ENCODE measurements around the gene DUSP15.

DUSP15 gene

DNA sequence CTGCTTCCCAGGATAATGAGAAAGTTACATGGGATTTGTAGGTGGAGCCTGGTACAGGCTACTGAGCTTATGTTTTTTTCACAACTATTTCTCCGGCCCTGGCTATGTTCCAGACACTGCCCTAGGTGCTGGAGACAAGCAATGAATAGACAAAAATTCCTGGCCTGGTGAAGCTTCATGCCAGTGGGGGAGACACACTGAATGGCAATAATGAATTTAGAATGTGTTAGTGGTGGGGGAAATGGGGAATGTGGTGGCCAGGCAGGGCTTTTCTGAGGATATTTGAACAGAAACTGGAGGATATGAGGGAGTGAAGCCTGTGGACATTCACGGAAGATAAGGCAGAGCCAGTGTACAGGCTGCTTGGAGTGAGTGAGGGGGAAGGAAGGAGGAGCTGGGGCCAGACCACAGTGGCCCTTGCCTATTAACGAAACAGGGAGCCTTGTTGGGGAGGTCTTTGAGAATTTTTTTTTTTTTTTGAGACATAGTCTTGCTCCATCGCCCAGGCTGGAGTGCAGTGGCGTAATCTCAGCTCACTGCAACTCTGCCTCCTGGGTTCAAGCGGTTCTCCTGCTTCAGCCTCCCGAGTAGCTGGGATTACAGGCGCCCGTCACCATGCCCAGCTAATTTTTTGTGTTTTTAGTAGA, 31.6 kb downstream of the DUSP15 start:
- peak in 1 of 2 experiments; percentile 50 for DNase-seq (ENCODE audit: low read depth in 1 of 2, low spot score in 1 of 2)

DNA sequence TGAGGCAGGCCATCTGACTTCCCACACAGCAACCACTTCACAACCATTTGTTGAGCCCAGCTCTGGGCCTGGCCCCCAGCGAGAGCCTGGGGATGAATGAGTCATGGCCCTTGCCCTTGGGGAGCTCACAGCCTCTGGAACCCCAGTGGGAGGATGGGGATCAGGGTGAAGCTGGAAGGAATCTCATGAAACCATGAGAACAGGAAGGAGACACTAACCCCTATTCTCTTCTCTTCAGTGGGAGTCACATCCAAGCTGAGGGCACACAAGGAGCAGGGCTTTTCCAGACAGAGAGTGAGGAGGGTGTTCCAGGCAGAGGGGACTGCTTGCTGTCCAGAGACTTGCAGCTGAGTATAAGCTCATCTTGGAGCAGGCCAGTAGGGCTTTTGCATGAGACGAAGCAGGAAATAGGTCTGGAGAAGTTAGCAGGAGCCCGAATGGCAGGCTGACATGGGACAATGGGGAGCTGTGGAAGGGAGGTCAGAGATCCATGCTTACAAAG, 32.4 kb downstream of the DUSP15 start:
- Histone ChIP-seq H3K27ac (replicated peaks) (no peak overlapping the region), H3K27me3 (ENCODE audit: insufficient read depth, poor library complexity, severe bottlenecking) (no peaks in the 10 kb centered on the region), H3K4me3 (replicated peaks; ENCODE audit: insufficient read depth, low read length) (no peak overlapping the region)
- TF ChIP-seq, protein P1, sequence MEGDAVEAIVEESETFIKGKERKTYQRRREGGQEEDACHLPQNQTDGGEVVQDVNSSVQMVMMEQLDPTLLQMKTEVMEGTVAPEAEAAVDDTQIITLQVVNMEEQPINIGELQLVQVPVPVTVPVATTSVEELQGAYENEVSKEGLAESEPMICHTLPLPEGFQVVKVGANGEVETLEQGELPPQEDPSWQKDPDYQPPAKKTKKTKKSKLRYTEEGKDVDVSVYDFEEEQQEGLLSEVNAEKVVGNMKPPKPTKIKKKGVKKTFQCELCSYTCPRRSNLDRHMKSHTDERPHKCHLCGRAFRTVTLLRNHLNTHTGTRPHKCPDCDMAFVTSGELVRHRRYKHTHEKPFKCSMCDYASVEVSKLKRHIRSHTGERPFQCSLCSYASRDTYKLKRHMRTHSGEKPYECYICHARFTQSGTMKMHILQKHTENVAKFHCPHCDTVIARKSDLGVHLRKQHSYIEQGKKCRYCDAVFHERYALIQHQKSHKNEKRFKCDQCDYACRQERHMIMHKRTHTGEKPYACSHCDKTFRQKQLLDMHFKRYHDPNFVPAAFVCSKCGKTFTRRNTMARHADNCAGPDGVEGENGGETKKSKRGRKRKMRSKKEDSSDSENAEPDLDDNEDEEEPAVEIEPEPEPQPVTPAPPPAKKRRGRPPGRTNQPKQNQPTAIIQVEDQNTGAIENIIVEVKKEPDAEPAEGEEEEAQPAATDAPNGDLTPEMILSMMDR (IDR thresholded peaks at IDR 0.05; ENCODE audit: insufficient read depth, low read length), result no peak
- no peak for TF ChIP-seq REST (IDR thresholded peaks at IDR 0.05; ENCODE audit: insufficient replicate concordance, low read depth)
- no peak for TF ChIP-seq SPI1 (IDR thresholded peaks at IDR 0.05; ENCODE audit: borderline replicate concordance, low read depth)
- no peak for TF ChIP-seq POLR2AphosphoS5 (IDR thresholded peaks at IDR 0.05; ENCODE audit: low read depth)
- TF ChIP-seq GABPA (IDR thresholded peaks at IDR 0.05; ENCODE audit: low read depth), result no peak
- DNase-seq (ENCODE audit: low read depth in 1 of 2, low spot score in 1 of 2), result peak; percentile 24 to 25

More for the DNA sequence above, 31.6 kb downstream of the DUSP15 start:
- Histone ChIP-seq H3K27ac (replicated peaks) (no peak overlapping the region), H3K27me3 (ENCODE audit: insufficient read depth, poor library complexity, severe bottlenecking) (no peaks in the 10 kb centered on the region), H3K4me3 (replicated peaks; ENCODE audit: insufficient read depth, low read length) (no peak overlapping the region)
- TF ChIP-seq REST (IDR thresholded peaks at IDR 0.05; ENCODE audit: insufficient replicate concordance, low read depth) (no peak), POLR2AphosphoS5 (IDR thresholded peaks at IDR 0.05; ENCODE audit: low read depth) (no peak), GABPA (IDR thresholded peaks at IDR 0.05; ENCODE audit: low read depth) (no peak), SPI1 (IDR thresholded peaks at IDR 0.05; ENCODE audit: borderline replicate concordance, low read depth) (no peak)
- TF ChIP-seq, protein P1 (IDR thresholded peaks at IDR 0.05; ENCODE audit: insufficient read depth, low read length), result no peak

DNA sequence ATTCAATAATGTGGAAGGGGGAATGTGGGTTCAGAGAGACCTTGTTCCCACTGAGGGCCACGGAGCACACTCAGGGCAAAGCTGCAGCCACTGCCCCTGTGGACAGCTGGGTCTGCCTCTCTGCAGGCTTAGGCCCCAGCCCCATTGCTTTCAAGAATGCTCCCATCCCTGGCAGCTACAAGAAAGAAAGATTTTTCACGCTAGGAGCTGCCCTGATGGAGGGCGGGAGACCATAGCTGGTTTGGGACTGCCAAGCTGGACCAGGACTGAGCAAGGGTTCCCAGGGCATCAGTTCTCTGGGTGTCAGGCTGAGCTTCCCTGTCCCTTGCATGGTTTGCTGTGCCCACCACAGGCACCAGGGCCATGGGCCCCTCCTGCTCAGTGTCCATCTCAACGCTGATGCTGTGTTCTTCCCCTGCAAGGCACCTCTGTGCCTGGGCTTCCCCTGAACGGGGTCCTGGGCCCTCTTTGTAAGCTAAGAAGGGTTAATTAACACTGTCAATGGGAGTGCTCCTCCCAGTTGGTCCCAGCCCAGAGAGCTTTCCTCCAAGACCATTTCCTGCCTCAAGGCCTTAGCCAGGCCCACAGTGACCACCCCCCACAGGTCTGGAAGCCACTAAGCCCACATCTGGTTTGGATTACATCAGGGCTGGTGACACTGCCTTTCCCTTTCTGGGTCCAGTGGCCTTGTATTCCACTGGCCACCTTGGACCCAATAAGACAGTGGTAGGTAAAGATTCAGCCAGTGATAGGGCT, 33.3 kb downstream of the DUSP15 start:
- no peak for DNase-seq (ENCODE audit: low read depth in 1 of 2, low spot score in 1 of 2)
- no peaks in the 10 kb centered on the region for H3K27me3 ChIP-seq (ENCODE audit: insufficient read depth, poor library complexity, severe bottlenecking)
- H3K27ac ChIP-seq (replicated peaks), result no peak overlapping the region
- TF ChIP-seq SPI1 (IDR thresholded peaks at IDR 0.05; ENCODE audit: borderline replicate concordance, low read depth), result no peak
- no peak for TF ChIP-seq POLR2AphosphoS5 (IDR thresholded peaks at IDR 0.05; ENCODE audit: low read depth)
- TF ChIP-seq GABPA (IDR thresholded peaks at IDR 0.05; ENCODE audit: low read depth), result no peak
- TF ChIP-seq, protein P1 (IDR thresholded peaks at IDR 0.05; ENCODE audit: insufficient read depth, low read length), result no peak
- TF ChIP-seq REST (IDR thresholded peaks at IDR 0.05; ENCODE audit: insufficient replicate concordance, low read depth), result no peak
- H3K4me3 ChIP-seq (replicated peaks; ENCODE audit: insufficient read depth, low read length), result no peak overlapping the region

Data from HL-60 (cell line).